ENCODE measurements around the gene ANKZF1.
A peak's percentile ranks its signal among the peaks of the same experiment; 100 is the strongest.

The ANKZF1 gene

DNA sequence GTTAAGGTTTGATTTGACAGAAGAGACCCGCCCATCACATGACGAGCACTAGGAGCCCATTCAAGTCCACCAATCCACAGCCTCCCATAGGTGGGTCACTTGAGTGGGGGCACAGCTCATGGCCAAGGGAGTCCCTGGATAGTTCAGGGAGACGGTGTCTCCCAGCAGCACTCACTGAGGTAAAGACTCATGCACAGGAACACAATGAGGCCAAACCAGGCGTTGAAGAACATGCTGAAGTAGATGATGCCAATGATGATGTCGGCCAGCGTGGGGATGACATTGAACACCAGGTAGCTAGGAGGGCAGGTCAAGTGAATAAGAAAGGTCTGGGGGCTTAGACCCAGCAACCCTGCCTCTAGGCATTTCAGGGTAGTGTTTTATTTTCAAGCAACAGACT is 14.8 kb upstream of the ANKZF1 start:
- H3K36me3 Mint-ChIP-seq = peaks cover 2% of the 10 kb centered on the region
- H3K27ac Mint-ChIP-seq = no peak overlapping the region
- no peaks in the 10 kb centered on the region for H3K27me3 Mint-ChIP-seq
- H3K4me3 Mint-ChIP-seq = no peak overlapping the region
- H3K9me3 Mint-ChIP-seq (ENCODE audit: low read depth) = no peaks in the 10 kb centered on the region
- peaks cover 34% of the 10 kb centered on the region for H3K4me1 Mint-ChIP-seq (ENCODE audit: low read depth)

DNA sequence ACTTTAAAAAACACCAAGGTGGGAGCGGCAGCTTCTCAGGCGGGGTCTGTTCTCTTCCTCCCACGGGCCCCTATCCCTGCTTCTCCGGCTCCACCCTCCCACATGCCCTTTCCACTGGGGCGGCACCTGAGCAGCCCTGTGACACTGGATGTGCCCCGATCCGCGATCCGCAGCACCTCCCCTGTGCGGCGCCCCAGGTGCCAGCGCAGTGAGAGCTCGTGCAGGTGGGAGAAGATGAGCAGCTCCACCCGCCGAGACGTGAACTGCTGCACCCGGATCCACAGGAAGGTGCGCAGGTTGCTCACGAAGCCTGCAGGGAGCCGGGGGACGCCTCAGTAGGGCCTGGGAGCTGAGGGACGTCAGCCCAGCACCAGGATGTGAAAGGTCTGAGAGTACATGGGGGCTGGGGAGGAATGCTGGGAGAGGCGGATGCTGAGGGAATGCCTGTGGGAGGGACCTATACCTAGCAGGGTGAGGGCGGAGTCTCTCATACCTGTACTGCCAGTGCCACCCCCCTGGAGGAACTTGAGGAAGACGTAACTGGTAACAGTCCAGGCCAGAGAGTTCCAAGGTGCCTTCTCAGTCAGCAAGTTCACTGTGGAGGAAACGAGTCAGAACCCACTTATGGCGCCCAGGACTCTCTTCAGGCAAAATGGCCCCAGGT is 13.6 kb upstream of the ANKZF1 start:
- Mint-ChIP-seq H3K36me3 (peaks cover 2% of the 10 kb centered on the region), H3K4me1 (ENCODE audit: low read depth) (peaks cover 25% of the 10 kb centered on the region), H3K27ac (no peak overlapping the region), H3K4me3 (no peak overlapping the region), H3K27me3 (no peaks in the 10 kb centered on the region), H3K9me3 (ENCODE audit: low read depth) (no peaks in the 10 kb centered on the region)

DNA sequence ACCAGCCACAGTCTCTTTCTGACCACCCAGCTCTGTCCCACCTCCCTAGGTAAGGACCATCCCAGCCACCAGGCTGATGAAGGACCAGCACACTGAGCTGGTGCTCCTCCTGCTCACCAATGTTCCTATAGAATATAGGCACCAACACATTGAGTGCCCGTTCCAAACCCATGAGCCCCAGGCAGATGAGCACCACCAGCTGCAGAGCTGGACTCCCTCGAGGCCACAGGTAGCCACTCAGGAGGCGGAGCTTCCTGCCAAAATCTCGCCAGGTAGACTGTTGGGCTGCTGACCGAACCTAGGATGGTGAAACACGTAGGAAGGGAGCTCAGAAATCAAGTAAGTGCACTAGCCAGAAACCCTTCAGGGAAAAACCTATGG is 13.1 kb upstream of the ANKZF1 start:
- H3K27me3 Mint-ChIP-seq = no peaks in the 10 kb centered on the region
- H3K36me3 Mint-ChIP-seq = peaks cover 5% of the 10 kb centered on the region
- H3K27ac Mint-ChIP-seq = no peak overlapping the region
- peak overlapping the region; percentile 72 for H3K4me3 Mint-ChIP-seq
- peaks cover 20% of the 10 kb centered on the region for H3K4me1 Mint-ChIP-seq (ENCODE audit: low read depth)
- H3K9me3 Mint-ChIP-seq (ENCODE audit: low read depth) = no peaks in the 10 kb centered on the region

DNA sequence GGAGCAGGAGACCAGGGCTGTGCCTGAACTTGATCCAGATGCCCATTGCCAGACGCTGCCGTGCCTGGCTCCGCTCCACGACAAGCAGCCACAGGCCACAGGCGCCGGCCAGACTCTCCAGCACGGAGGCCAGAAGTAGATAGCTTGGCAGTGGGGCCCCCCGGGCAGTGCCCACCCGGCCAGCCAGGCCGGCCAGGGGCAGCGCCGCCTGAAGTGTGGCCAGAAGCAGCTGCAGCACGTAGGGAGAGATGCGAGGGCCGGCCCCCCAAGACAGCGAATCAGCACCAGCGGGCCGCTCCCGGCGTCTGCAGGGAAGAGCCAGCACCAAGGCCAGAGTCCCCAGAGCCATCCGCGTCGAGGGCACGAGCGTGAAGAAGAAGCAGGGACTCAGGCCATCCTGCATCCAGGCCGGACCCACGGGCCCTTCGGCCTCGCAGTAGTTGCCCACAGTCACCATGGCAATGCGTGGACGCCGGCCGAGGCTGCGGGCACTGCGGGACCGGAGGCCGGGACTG is 11.3 kb upstream of the ANKZF1 start:
- Mint-ChIP-seq H3K27ac (peak overlapping the region; percentile 81), H3K4me1 (ENCODE audit: low read depth) (peaks cover 20% of the 10 kb centered on the region), H3K36me3 (peaks cover 7% of the 10 kb centered on the region), H3K4me3 (peak overlapping the region; percentile 88), H3K27me3 (no peaks in the 10 kb centered on the region), H3K9me3 (ENCODE audit: low read depth) (no peaks in the 10 kb centered on the region)

DNA sequence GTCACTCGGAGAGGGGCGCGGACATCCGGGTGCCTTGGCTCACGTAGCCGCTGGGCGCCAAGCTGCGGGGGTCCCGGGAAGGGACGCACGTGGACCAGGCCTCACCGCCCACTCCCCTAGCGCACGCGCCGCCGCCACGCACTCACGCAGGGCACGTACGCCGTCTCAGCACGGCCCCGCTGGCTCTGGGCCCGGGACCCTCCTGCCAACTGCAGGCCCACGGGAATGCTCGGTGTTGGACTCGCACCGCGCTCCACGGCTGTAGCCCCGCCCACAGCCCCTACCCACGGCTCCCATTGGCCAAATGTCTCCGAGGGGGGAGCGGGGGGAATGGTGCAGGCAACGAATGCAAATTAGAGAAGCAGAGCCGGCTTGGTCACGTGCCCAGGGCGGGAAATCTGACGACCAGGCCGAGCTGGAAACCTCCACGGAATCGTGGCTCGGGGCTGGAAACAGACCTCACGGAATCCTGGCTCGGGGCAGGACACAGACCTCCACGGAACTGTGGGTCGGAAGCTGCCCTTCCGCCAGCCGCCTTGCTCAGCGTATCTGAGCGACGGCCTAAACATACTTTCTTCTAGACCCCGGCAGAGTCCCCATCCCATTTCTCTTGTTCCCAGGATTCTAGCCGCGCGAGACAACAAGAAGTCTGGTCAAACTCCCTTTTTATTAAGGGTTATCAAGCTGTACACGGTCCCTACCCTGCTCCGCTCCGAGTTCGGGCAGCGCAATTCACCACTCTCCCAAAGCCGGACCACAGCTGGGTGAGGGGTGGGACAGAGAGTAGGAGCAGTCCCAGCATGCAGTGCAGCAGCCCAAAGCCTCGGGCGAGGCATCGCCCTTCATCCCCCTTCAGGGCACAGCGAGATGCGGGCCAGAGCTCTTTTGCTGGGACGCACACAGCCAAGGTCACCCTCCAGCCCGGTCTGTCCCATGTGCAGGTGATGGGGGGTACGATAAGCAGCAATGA is 10.6 kb upstream of the ANKZF1 start, which contains the start of gene ABCB6:
ABCB6 (minus strand) TSS at position 227 of the 970 bp plus-strand sequence. CDS start 285 bp downstream, outside the sequence.
- Mint-ChIP-seq H3K27me3 (no peaks in the 10 kb centered on the region), H3K4me3 (peak within 1 kb of the TSS; percentile 88), H3K36me3 (peaks cover 7% of the 10 kb centered on the region), H3K27ac (peak within 1 kb of the TSS; percentile 81), H3K9me3 (ENCODE audit: low read depth) (no peaks in the 10 kb centered on the region), H3K4me1 (ENCODE audit: low read depth) (peaks cover 20% of the 10 kb centered on the region)

- Mint-ChIP-seq H3K4me3 (peak overlapping the region; percentile 7), H3K36me3 (peaks cover 6% of the 10 kb centered on the region), H3K9me3 (ENCODE audit: low read depth) (no peaks in the 10 kb centered on the region), H3K27ac (no peak overlapping the region), H3K4me1 (ENCODE audit: low read depth) (peaks cover 20% of the 10 kb centered on the region), H3K27me3 (no peaks in the 10 kb centered on the region)
These were observed 9.6 kb upstream of the ANKZF1 start for GRCh38 chr2:219219784-219220532.

- no peaks in the 10 kb centered on the region for H3K27me3 Mint-ChIP-seq
- no peaks in the 10 kb centered on the region for H3K9me3 Mint-ChIP-seq (ENCODE audit: low read depth)
- H3K4me3 Mint-ChIP-seq = no peak overlapping the region
- H3K27ac Mint-ChIP-seq = no peak overlapping the region
- H3K36me3 Mint-ChIP-seq = peaks cover 6% of the 10 kb centered on the region
- peaks cover 20% of the 10 kb centered on the region for H3K4me1 Mint-ChIP-seq (ENCODE audit: low read depth)
These were observed 8.8 kb upstream of the ANKZF1 start for GRCh38 chr2:219220652-219221402.

DNA sequence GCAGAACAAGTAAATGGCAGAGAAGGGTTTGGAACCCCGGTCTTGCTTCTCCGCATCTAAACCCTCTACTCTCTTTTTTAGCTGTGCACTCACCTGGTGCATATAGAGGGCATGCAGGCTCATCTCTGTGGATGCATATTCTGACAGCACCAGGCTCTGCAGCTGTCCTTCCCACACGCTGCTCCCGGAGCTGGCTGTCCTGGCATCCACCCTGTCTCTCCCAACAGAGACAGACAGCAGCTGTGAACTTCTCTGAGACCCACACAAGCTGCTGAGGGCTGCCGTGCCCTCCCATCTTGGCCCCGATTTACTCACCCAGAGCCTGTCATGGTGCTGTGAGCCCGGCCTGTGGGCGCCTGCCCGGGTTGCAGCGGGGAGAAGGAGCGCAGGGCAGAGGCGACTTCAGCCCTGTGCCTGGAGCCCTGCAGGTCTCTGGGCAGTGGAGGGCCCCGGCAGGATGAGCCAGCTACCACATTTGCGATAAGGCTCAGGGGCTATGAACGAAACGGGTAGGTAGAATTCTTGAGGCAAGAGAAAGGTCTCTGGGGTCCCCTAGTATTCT is 7.6 kb upstream of the ANKZF1 start:
- peaks cover 23% of the 10 kb centered on the region for H3K4me1 Mint-ChIP-seq (ENCODE audit: low read depth)
- no peaks in the 10 kb centered on the region for H3K27me3 Mint-ChIP-seq
- H3K4me3 Mint-ChIP-seq = no peak overlapping the region
- no peaks in the 10 kb centered on the region for H3K9me3 Mint-ChIP-seq (ENCODE audit: low read depth)
- no peak overlapping the region for H3K27ac Mint-ChIP-seq
- peaks cover 11% of the 10 kb centered on the region for H3K36me3 Mint-ChIP-seq

- Mint-ChIP-seq H3K27me3 (no peaks in the 10 kb centered on the region), H3K27ac (no peak overlapping the region), H3K4me1 (ENCODE audit: low read depth) (peaks cover 30% of the 10 kb centered on the region), H3K4me3 (no peak overlapping the region), H3K36me3 (peaks cover 11% of the 10 kb centered on the region), H3K9me3 (ENCODE audit: low read depth) (no peaks in the 10 kb centered on the region)
These were observed 5.6 kb upstream of the ANKZF1 start for GRCh38 chr2:219223831-219224610.

DNA sequence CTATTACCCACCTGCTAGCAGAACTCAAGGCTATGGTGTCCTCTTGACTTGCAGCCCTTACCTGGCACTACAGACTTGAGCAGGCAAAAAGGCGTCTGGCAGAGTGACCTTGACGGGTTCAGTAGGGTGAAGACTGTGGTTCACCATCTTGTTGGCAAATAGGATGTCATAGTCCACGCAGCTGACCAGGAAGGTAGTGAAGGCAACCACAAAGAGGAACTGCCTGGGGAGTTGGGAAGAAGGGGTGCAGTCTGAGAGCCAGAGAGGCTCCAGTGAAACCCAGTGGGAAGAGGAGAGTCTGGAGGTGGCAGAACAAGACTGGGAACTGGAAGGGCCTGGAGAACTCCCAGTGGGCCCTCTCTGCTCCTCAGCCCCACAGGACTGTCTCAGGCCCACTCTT is 4.3 kb upstream of the ANKZF1 start:
- Mint-ChIP-seq H3K27ac (no peak overlapping the region), H3K4me1 (ENCODE audit: low read depth) (peaks cover 26% of the 10 kb centered on the region), H3K4me3 (no peak overlapping the region), H3K27me3 (no peaks in the 10 kb centered on the region), H3K9me3 (ENCODE audit: low read depth) (no peaks in the 10 kb centered on the region), H3K36me3 (peaks cover 11% of the 10 kb centered on the region)

- peak overlapping the region; percentile 50 for H3K27ac Mint-ChIP-seq
- no peaks in the 10 kb centered on the region for H3K9me3 Mint-ChIP-seq (ENCODE audit: low read depth)
- H3K4me3 Mint-ChIP-seq = peak overlapping the region; percentile 85
- H3K4me1 Mint-ChIP-seq (ENCODE audit: low read depth) = peaks cover 50% of the 10 kb centered on the region
- H3K36me3 Mint-ChIP-seq = peaks cover 6% of the 10 kb centered on the region
- H3K27me3 Mint-ChIP-seq = no peaks in the 10 kb centered on the region
These were observed 1.3 kb upstream of the ANKZF1 start for GRCh38 chr2:219228041-219228910.

DNA sequence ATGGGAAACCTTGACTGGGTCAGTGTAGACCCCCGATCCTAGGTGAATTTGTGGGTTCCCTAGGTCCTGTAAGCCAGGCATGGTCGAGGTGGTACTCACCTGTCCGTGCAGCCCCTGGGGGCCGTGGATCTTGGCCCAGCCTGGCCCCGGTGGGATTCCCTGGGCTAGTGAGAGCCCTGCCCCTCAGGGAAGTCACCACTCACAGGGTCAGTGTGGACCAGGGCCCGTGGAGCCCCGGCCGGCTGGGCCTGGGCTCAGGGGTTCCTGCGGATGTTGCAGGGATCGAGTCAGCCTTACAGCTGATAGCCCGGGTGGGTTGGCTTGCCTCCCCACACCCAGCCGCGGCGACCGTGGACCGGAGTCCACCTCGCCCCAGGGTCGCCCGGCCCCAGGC is 698 bp upstream of the ANKZF1 start:
- H3K4me3 Mint-ChIP-seq = peak overlapping the region; percentile 85
- peak overlapping the region; percentile 6 for H3K27ac Mint-ChIP-seq
- no peaks in the 10 kb centered on the region for H3K9me3 Mint-ChIP-seq (ENCODE audit: low read depth)
- H3K36me3 Mint-ChIP-seq = peaks cover 6% of the 10 kb centered on the region
- no peaks in the 10 kb centered on the region for H3K27me3 Mint-ChIP-seq
- peaks cover 56% of the 10 kb centered on the region for H3K4me1 Mint-ChIP-seq (ENCODE audit: low read depth)
